AG04449 (cell line): Measurements from ENCODE around the gene NECTIN4.
"Not testable (repeated sequence)": the region's sequence is repeated elsewhere in the genome, so short reads cannot be mapped to it uniquely, and the experiment has no call there.

Source experiments
- CTCF ChIA-PET: fragments of 350-600 bp; formaldehyde crosslinking; extraction: SDS; loops from one replicate; lab custom pipeline; 2021; ENCODE audit warnings: antibody characterized with exemption; lab: Yijun Ruan, JAX
- POLR2A ChIA-PET: fragments of 400-600, 350-600 bp; formaldehyde crosslinking; extraction: SDS; loops from one replicate; lab custom pipeline; 2020; ENCODE audit warnings: antibody characterized with exemption, inconsistent platforms; lab: Yijun Ruan, JAX
- DNase-seq: peaks from one replicate; pipeline ENCODE4 v3.0.0-alpha.2; 2010; ENCODE audit warnings: low read depth, low spot score
- H3K4me3 ChIP-seq: 2 replicates; pipeline ENCODE4 v1.5.1; 2011; ENCODE audit warnings: low read depth, mild to moderate bottlenecking, control low read depth, low read length
- TF ChIP-seq, protein P1 (sequence below): IDR thresholded peaks from one replicate; pipeline ENCODE4 v1.5.1; 2011; ENCODE audit warnings: mild to moderate bottlenecking, moderate library complexity, low read length, control low read depth, inconsistent platforms; ENCODE audit not compliant: insufficient read depth; ENCODE audit errors: missing control alignments

The NECTIN4 gene

GRCh38 chr1:161068306-161069234 is 20.8 kb downstream of the NECTIN4 start:
- TF ChIP-seq, protein P1, sequence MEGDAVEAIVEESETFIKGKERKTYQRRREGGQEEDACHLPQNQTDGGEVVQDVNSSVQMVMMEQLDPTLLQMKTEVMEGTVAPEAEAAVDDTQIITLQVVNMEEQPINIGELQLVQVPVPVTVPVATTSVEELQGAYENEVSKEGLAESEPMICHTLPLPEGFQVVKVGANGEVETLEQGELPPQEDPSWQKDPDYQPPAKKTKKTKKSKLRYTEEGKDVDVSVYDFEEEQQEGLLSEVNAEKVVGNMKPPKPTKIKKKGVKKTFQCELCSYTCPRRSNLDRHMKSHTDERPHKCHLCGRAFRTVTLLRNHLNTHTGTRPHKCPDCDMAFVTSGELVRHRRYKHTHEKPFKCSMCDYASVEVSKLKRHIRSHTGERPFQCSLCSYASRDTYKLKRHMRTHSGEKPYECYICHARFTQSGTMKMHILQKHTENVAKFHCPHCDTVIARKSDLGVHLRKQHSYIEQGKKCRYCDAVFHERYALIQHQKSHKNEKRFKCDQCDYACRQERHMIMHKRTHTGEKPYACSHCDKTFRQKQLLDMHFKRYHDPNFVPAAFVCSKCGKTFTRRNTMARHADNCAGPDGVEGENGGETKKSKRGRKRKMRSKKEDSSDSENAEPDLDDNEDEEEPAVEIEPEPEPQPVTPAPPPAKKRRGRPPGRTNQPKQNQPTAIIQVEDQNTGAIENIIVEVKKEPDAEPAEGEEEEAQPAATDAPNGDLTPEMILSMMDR = no peak
- no peak for DNase-seq
- POLR2A ChIA-PET = no interaction called here
- CTCF ChIA-PET = interaction anchor here (0.8 to 8.9 kb wide), 6 partner anchors 9 to 33 kb away, joined by 3 to 100 read pairs (median 3); partner anchors contain the start of genes KLHDC9 and USF1
- H3K4me3 ChIP-seq = no peak overlapping the region

GRCh38 chr1:161066694-161067093 is 22.7 kb downstream of the NECTIN4 start:
- TF ChIP-seq, protein P1 = no peak
- ChIA-PET CTCF (interaction anchor here (1.4 kb wide), 1 partner anchor 20 kb away, joined by 6 read pairs; the partner anchor contains the start of gene USF1), POLR2A (no interaction called here)
- H3K4me3 ChIP-seq = no peak overlapping the region
- no peak for DNase-seq

GRCh38 chr1:161065681-161066080 is 23.7 kb downstream of the NECTIN4 start:
- POLR2A ChIA-PET, DNase-seq, H3K4me3 ChIP-seq: not testable (repeated sequence)
- CTCF ChIA-PET = interaction anchor here (0.8 to 2.0 kb wide), 5 partner anchors 8 to 74 kb away, joined by 3 to 7 read pairs (median 4); partner anchors contain the start of gene USF1

GRCh38 chr1:161063936-161064335 is 25.4 kb downstream of the NECTIN4 start:
- CTCF ChIA-PET = interaction anchor here (2.0 kb wide), 1 partner anchor 17 kb away, joined by 7 read pairs; the partner anchor contains the start of gene USF1
- DNase-seq, H3K4me3 ChIP-seq, POLR2A ChIA-PET: not testable (repeated sequence)

GRCh38 chr1:161061419-161061818 is 27.9 kb downstream of the NECTIN4 start:
- no peak for DNase-seq
- TF ChIP-seq, protein P1 = no peak
- H3K4me3 ChIP-seq = no peak overlapping the region
- CTCF ChIA-PET = interaction anchor here (1.1 to 1.3 kb wide), 2 partner anchors 11 to 36 kb away, joined by 4 to 5 read pairs; no protein-coding TSS in a partner anchor
- POLR2A ChIA-PET = no interaction called here

- H3K4me3 ChIP-seq = no peak overlapping the region
- no peak for DNase-seq
- TF ChIP-seq, protein P1 = no peak
- CTCF ChIA-PET = interaction anchor here (1.0 kb wide), 1 partner anchor 14 kb away, joined by 3 read pairs; the partner anchor contains the start of gene USF1
- POLR2A ChIA-PET = no interaction called here
These were observed 30.1 kb downstream of the NECTIN4 start for GRCh38 chr1:161059293-161059692.

GRCh38 chr1:161054805-161055204 is 34.6 kb downstream of the NECTIN4 start:
- H3K4me3 ChIP-seq = no peak overlapping the region
- TF ChIP-seq, protein P1 = no peak
- no peak for DNase-seq
- ChIA-PET CTCF (interaction anchor here (1.2 to 1.7 kb wide), 3 partner anchors 8 to 17 kb away, joined by 3 to 4 read pairs (median 3); no protein-coding TSS in a partner anchor), POLR2A (interaction anchor here (0.7 kb wide), 1 partner anchor 8 kb away, joined by 3 read pairs; no protein-coding TSS in a partner anchor)
